CD4-positive, alpha-beta T cell (primary cell): Measurements from ENCODE around the gene JUNB. TPM values are rescaled to one million over a fixed set of nuclear protein-coding genes. Genes with fewer than 3 reads are reported as not detected.

Experiments
- ATAC-seq: fragments of 200-7000 bp; cut with Tn5 transposase; one replicate; pipeline ENCODE4 v1.10.0; 2022; ENCODE audit warnings: mild to moderate bottlenecking; ENCODE audit not compliant: poor library complexity
- CTCF ChIA-PET: fragments of 350-600 bp; sonication (Branson Sonifier 250); formaldehyde crosslinking; loops from one replicate; lab custom pipeline; 2021; ENCODE audit warnings: antibody characterized with exemption, inconsistent platforms; lab: Charles Lee
- POLR2A ChIA-PET: fragments of 350-600 bp; sonication (Branson Sonifier 250); formaldehyde crosslinking; loops from one replicate; lab custom pipeline; 2021; ENCODE audit warnings: antibody characterized with exemption, inconsistent platforms; lab: Charles Lee
- DNase-seq, 14 experiments: peaks; one replicate each; pipeline ENCODE4 v3.0.0-alpha.2; 2013 to 2020; ENCODE audit warnings: mixed read lengths in 2 of 14
- H3K27ac ChIP-seq, 2 donors: one replicate each; pipeline versions ENCODE4 v1.5.1 to v1.7.0; 2013; ENCODE audit warnings: low read length in 2 of 2, low read depth in 1 of 2, mild to moderate bottlenecking in 1 of 2
- H3K27me3 ChIP-seq, 2 experiments: 1 replicate in 1 of 2; 2 replicates in 1 of 2; pipeline versions ENCODE4 v1.6.1 to v1.7.0; 2013; ENCODE audit warnings: low read length in 2 of 2, control low read depth in 1 of 2, mild to moderate bottlenecking in 1 of 2, moderate library complexity in 1 of 2; ENCODE audit not compliant: insufficient read depth in 2 of 2, control insufficient read depth in 1 of 2
- H3K36me3 ChIP-seq: one replicate; pipeline ENCODE4 v1.6.1; 2013; ENCODE audit warnings: low read length, control low read depth; ENCODE audit not compliant: insufficient read depth
- H3K4me1 ChIP-seq: one replicate; pipeline ENCODE4 v1.6.1; 2013; ENCODE audit warnings: low read length, control low read depth; ENCODE audit not compliant: insufficient read depth
- H3K4me3 ChIP-seq: one replicate; pipeline ENCODE4 v1.5.1; 2013; ENCODE audit warnings: mild to moderate bottlenecking, low read length, moderate library complexity
- H3K9me3 ChIP-seq, 2 experiments: 1 replicate in 1 of 2; 2 replicates in 1 of 2; pipeline versions ENCODE4 v1.6.1 to v1.7.0; 2013; ENCODE audit warnings: low read length in 2 of 2, mild to moderate bottlenecking in 2 of 2, control low read depth in 1 of 2, moderate library complexity in 1 of 2; ENCODE audit not compliant: control insufficient read depth in 1 of 2, insufficient read depth in 1 of 2
- H3K27ac Mint-ChIP-seq: one replicate; pipeline ENCODE4 v1.8.0; 2020; ENCODE audit warnings: mixed read lengths
- H3K27me3 Mint-ChIP-seq: one replicate; pipeline ENCODE4 v1.8.0; 2021; ENCODE audit warnings: mixed read lengths
- H3K36me3 Mint-ChIP-seq: one replicate; pipeline ENCODE4 v1.8.0; 2021; ENCODE audit warnings: low read depth, mixed read lengths
- H3K4me1 Mint-ChIP-seq: one replicate; pipeline ENCODE4 v1.8.0; 2021; ENCODE audit warnings: low read depth, mixed read lengths
- H3K4me3 Mint-ChIP-seq: one replicate; pipeline ENCODE4 v1.8.0; 2020; ENCODE audit warnings: mild to moderate bottlenecking, mixed read lengths
- H3K9me3 Mint-ChIP-seq: one replicate; pipeline ENCODE4 v1.8.0; 2020; ENCODE audit warnings: mixed read lengths
- intact Hi-C, 2 experiments: fragments of 100-400 bp; cut with DNase I in 1 of 2; cut with micrococcal nuclease in 1 of 2; formaldehyde crosslinking; loops; one replicate each; pipeline versions ENCODE4 v1.15.1 to v1.9.0; 2023 to 2025; cut with DNase I, micrococcal nuclease
- total RNA-seq, 174 experiments: library from RNA in 2 of 174; stranded (reverse) in 2 of 174; gene quantifications; one replicate each; pipeline ENCODE4 v1.2.3 and lab custom pipeline; 2021 to 2026
- TF ChIP-seq, protein P1 (sequence below): fragments of 200-600 bp; IDR thresholded peaks from one replicate; pipeline ENCODE4 v1.8.0; 2022; ENCODE audit warnings: antibody characterized with exemption, mild to moderate bottlenecking

Gene JUNB
- total RNA-seq, 2 experiments from 2014 or later = 2,467 to 2,518 TPM

GRCh38 chr19:12790628-12791344, 500 bp upstream of the JUNB start:
- peak overlapping the region; percentile 99 for H3K27ac Mint-ChIP-seq
- Histone ChIP-seq H3K27ac (peak overlapping the region; percentile 99 to 100), H3K4me3 (peak overlapping the region; percentile 98), H3K27me3 (no peaks in the 10 kb centered on the region), H3K36me3 (peaks cover 5% of the 10 kb centered on the region), H3K9me3 (no peaks in the 10 kb centered on the region), H3K4me1 (peaks cover 66% of the 10 kb centered on the region)
- no peak for ATAC-seq
- TF ChIP-seq, protein P1, sequence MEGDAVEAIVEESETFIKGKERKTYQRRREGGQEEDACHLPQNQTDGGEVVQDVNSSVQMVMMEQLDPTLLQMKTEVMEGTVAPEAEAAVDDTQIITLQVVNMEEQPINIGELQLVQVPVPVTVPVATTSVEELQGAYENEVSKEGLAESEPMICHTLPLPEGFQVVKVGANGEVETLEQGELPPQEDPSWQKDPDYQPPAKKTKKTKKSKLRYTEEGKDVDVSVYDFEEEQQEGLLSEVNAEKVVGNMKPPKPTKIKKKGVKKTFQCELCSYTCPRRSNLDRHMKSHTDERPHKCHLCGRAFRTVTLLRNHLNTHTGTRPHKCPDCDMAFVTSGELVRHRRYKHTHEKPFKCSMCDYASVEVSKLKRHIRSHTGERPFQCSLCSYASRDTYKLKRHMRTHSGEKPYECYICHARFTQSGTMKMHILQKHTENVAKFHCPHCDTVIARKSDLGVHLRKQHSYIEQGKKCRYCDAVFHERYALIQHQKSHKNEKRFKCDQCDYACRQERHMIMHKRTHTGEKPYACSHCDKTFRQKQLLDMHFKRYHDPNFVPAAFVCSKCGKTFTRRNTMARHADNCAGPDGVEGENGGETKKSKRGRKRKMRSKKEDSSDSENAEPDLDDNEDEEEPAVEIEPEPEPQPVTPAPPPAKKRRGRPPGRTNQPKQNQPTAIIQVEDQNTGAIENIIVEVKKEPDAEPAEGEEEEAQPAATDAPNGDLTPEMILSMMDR = no peak
- DNase-seq = peak in 5 of 14 experiments; percentile 22 to 60 (median 38)
- ChIA-PET CTCF (interaction anchor here (1.2 to 9.4 kb wide), 4 partner anchors 9 to 30 kb away, joined by 4 to 178 read pairs (median 7); partner anchors contain the start of gene HOOK2), POLR2A (interaction anchor here (0.8 to 8.3 kb wide), 23 partner anchors 9 to 1301 kb away, joined by 3 to 348 read pairs (median 7); partner anchors contain the start of genes DHPS, GCDH, GET3 and HOOK2)
- no peaks in the 10 kb centered on the region for H3K9me3 Mint-ChIP-seq
- H3K4me3 Mint-ChIP-seq = peak overlapping the region; percentile 97
- H3K27me3 Mint-ChIP-seq = peaks cover 13% of the 10 kb centered on the region
- intact Hi-C loops = loop anchor here in 1 of 2 experiments (5.0 kb wide), 1 partner anchor 123 kb away; the partner anchor contains the start of genes MAN2B1 and WDR83
- H3K36me3 Mint-ChIP-seq = peaks cover 38% of the 10 kb centered on the region
- peaks cover 46% of the 10 kb centered on the region for H3K4me1 Mint-ChIP-seq

GRCh38 chr19:12792051-12792852, 966 bp downstream of the JUNB start:
- Mint-ChIP-seq H3K4me1 (peaks cover 56% of the 10 kb centered on the region), H3K36me3 (peaks cover 47% of the 10 kb centered on the region), H3K9me3 (no peaks in the 10 kb centered on the region), H3K4me3 (peak overlapping the region; percentile 97), H3K27ac (peak overlapping the region; percentile 99), H3K27me3 (peaks cover 13% of the 10 kb centered on the region)
- ChIA-PET CTCF (interaction anchor here (1.2 to 9.4 kb wide), 4 partner anchors 9 to 32 kb away, joined by 4 to 178 read pairs (median 12); partner anchors contain the start of gene HOOK2), POLR2A (interaction anchor here (0.5 to 8.3 kb wide), 34 partner anchors 9 to 1411 kb away, joined by 3 to 348 read pairs (median 6); partner anchors contain the start of genes CALR, DHPS, GCDH and GET3)
- peak overlapping the region; percentile 98 for H3K4me3 ChIP-seq
- H3K36me3 ChIP-seq = peaks cover 10% of the 10 kb centered on the region
- no peaks in the 10 kb centered on the region for H3K27me3 ChIP-seq
- DNase-seq = peak; percentile 52 to 86 (median 74)
- H3K4me1 ChIP-seq = peaks cover 63% of the 10 kb centered on the region
- ATAC-seq = no peak
- TF ChIP-seq, protein P1 = no peak
- intact Hi-C loops = loop anchor here in 1 of 2 experiments (5.0 kb wide), 1 partner anchor 125 kb away; the partner anchor contains the start of genes MAN2B1 and WDR83
- H3K9me3 ChIP-seq = no peaks in the 10 kb centered on the region
- H3K27ac ChIP-seq = peak overlapping the region; percentile 99 to 100

- Mint-ChIP-seq H3K36me3 (peaks cover 47% of the 10 kb centered on the region), H3K27ac (peak overlapping the region; percentile 99), H3K4me1 (peaks cover 56% of the 10 kb centered on the region), H3K4me3 (peak overlapping the region; percentile 97), H3K9me3 (no peaks in the 10 kb centered on the region), H3K27me3 (peaks cover 13% of the 10 kb centered on the region)
- H3K4me3 ChIP-seq = peak overlapping the region; percentile 98
- peak in 3 of 14 experiments; percentile 18 to 66 (median 48) for DNase-seq
- no peaks in the 10 kb centered on the region for H3K9me3 ChIP-seq
- TF ChIP-seq, protein P1 = no peak
- peak overlapping the region; percentile 99 to 100 for H3K27ac ChIP-seq
- CTCF ChIA-PET = interaction anchor here (1.1 to 9.4 kb wide), 3 partner anchors 10 to 33 kb away, joined by 5 to 178 read pairs (median 14); partner anchors contain the start of gene HOOK2
- intact Hi-C loops = loop anchor here (1.0 to 5.0 kb wide), 2 partner anchors 11 to 126 kb away; partner anchors contain the start of genes MAN2B1 (in 1 of the 2) and WDR83 (in 1 of the 2)
- peaks cover 10% of the 10 kb centered on the region for H3K36me3 ChIP-seq
- H3K4me1 ChIP-seq = peaks cover 63% of the 10 kb centered on the region
- ATAC-seq = peak; percentile 1
- H3K27me3 ChIP-seq = no peaks in the 10 kb centered on the region
- POLR2A ChIA-PET = interaction anchor here (0.5 to 8.3 kb wide), 22 partner anchors 9 to 1728 kb away, joined by 3 to 348 read pairs (median 8); partner anchors contain the start of genes GCDH, GET3, HOOK2 and MAN2B1
These were observed 1.6 kb downstream of the JUNB start for GRCh38 chr19:12792853-12793289.
